PFSK-1 (cell line): ENCODE results near the gene AHCYL1.

ENCODE experiments used
- POLR2AphosphoS5 ChIP-seq: IDR thresholded peaks from 2 replicates; pipeline ENCODE4 v1.6.1; 2012; ENCODE audit warnings: low read depth, mild to moderate bottlenecking, control low read depth, low read length, moderate library complexity
- TAF1 ChIP-seq: IDR thresholded peaks from 2 replicates; pipeline ENCODE4 v1.6.1; 2012; ENCODE audit warnings: low read length, control low read depth, borderline replicate concordance; ENCODE audit not compliant: insufficient read depth

DNA sequence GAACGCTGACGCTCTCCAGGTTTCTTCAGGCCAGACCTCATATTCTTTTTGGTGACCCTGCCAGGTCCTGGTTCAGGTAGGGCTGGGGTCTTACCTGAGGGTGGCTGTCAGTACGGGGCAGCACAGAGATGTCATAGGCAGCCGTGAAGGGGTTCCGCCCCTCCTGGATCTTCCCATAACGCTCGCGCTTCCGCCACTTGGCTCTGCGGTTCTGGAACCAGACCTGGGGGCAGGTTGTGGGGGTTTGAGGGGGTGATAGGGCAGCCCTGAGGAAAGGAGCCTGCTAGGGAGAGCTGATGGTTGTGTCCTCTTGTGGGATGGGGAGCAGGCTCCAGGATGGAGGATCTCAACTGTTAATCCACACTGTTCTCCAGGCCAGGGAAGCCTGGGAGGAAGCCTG is 76.8 kb downstream of the AHCYL1 start:
- no peak for TF ChIP-seq TAF1
- TF ChIP-seq POLR2AphosphoS5, result no peak
